Lower leg skin (tissue), 4 donors: ENCODE measurements around the gene ELMOD2. TPM values are rescaled to one million over a fixed set of nuclear protein-coding genes. Genes with fewer than 3 reads are reported as not detected.

ENCODE experiments used
- DNase-seq, 2 donors: peaks; one replicate each; pipeline ENCODE4 v3.0.0-alpha.2; 2019; ENCODE audit warnings: low spot score in 2 of 2
- H3K4me3 ChIP-seq: fragments of 200-600 bp; sonication (generic); 2 replicates; pipeline ENCODE4 v1.5.1; 2017; ENCODE audit warnings: mild to moderate bottlenecking, low read depth; ENCODE audit not compliant: poor library complexity, severe bottlenecking
- CTCF ChIP-seq, 3 donors: fragments of 450-650 bp; IDR thresholded peaks; one replicate each; pipeline ENCODE4 v1.5.1; 2016; ENCODE audit warnings: antibody characterized with exemption in 3 of 3, mild to moderate bottlenecking in 3 of 3, moderate library complexity in 2 of 3
- POLR2A ChIP-seq, 2 donors: fragments of 450-650 bp; IDR thresholded peaks; one replicate each; pipeline ENCODE4 v1.6.1; 2016 to 2017; ENCODE audit warnings: antibody characterized with exemption in 2 of 2, mild to moderate bottlenecking in 1 of 2, moderate library complexity in 1 of 2
- WGBS, 2 donors: methylation state at CpG; one replicate each; pipeline ENCODE4 v1.1.5; 2018; 5-methylcytosine and 5-hydroxymethylcytosine counted together
- intact Hi-C: fragments of 100-400 bp; cut with DNase I; formaldehyde crosslinking; loops from one replicate; pipeline ENCODE4 v1.15.0; 2023; ENCODE audit warnings: low total_unique reads
- total RNA-seq, 4 donors: library from RNA; depleted of rRNA; stranded (reverse); fragments of >200 nt; gene quantifications; one replicate each; pipeline ENCODE4 v1.1.0, GENCODE V29; 2016

The ELMOD2 gene
- total RNA-seq, 4 donors from 2014 or later, result 8.3 to 19.9 (median 13.6) TPM

GRCh38 chr4:140584439-140584838 lies 60.5 kb downstream of the ELMOD2 start:
- TF ChIP-seq POLR2A (IDR thresholded peaks at IDR 0.05) (no peak), CTCF (IDR thresholded peaks at IDR 0.05) (no peak)
- WGBS, 2 donors, result 35 to 50% methylated on average over 1 of the region's 1 CpG
- intact Hi-C loops, result no loop called here

DNA sequence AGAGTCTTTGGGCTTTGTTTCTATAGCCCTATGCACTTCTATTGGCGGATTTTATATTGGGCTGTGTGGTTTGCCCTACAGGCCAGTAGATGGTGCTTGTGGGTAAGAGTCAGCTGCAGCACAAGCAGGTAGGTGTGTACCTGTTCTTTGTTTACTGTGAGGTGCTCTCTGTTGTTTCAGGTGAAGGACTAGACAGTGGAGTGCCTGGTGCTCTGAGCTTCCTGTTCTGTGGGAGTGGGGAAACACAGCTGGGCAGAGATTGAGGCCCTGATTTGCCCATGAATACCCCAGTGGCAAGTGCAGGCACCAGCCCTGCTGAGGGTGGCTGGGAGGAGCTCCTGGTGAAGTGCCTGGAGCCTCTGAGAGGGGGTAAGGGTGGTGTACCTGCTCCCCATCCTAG lies 71.1 kb downstream of the ELMOD2 start:
- intact Hi-C loops, result no loop called here
- no peak for DNase-seq
- H3K4me3 ChIP-seq, result no peak overlapping the region
- TF ChIP-seq POLR2A (IDR thresholded peaks at IDR 0.05) (no peak), CTCF (IDR thresholded peaks at IDR 0.05) (no peak)
- WGBS, 2 donors, result 40 to 60% methylated on average over 1 of the region's 1 CpG

More at GRCh38 chr4:140584439-140584838, 60.5 kb downstream of the ELMOD2 start:
- no peak overlapping the region for H3K4me3 ChIP-seq
- DNase-seq, result no peak

GRCh38 chr4:140600408-140600807 lies 76.4 kb downstream of the ELMOD2 start:
- DNase-seq, result no peak
- intact Hi-C loops, result loop anchor here (10.0 kb wide), 1 partner anchor 254 kb away; no protein-coding TSS in a partner anchor
- H3K4me3 ChIP-seq, result no peak overlapping the region
- TF ChIP-seq POLR2A (IDR thresholded peaks at IDR 0.05), result no peak
- TF ChIP-seq CTCF (IDR thresholded peaks at IDR 0.05), result no peak
- WGBS, 2 donors, result 82 to 93% methylated on average over 8 of the region's 8 CpGs

GRCh38 chr4:140602714-140603113 lies 78.7 kb downstream of the ELMOD2 start:
- WGBS, 2 donors, result 87 to 95% methylated on average over 2 of the region's 2 CpGs
- TF ChIP-seq POLR2A (IDR thresholded peaks at IDR 0.05), result no peak
- TF ChIP-seq CTCF (IDR thresholded peaks at IDR 0.05), result no peak
- intact Hi-C loops, result loop anchor here (10.0 kb wide), 1 partner anchor 252 kb away; no protein-coding TSS in a partner anchor
- no peak overlapping the region for H3K4me3 ChIP-seq
- DNase-seq, result no peak

GRCh38 chr4:140603286-140603685 lies 79.3 kb downstream of the ELMOD2 start:
- TF ChIP-seq CTCF (IDR thresholded peaks at IDR 0.05), result no peak
- TF ChIP-seq POLR2A (IDR thresholded peaks at IDR 0.05), result no peak
- WGBS, 2 donors, result 42 to 64% methylated on average over 2 of the region's 2 CpGs
- intact Hi-C loops, result loop anchor here (10.0 kb wide), 1 partner anchor 252 kb away; no protein-coding TSS in a partner anchor
- DNase-seq, result no peak
- no peak overlapping the region for H3K4me3 ChIP-seq

Other genes starting within 250 kb of the ELMOD2 start
- 10 to 100 TPM; 22.7 to 34.4 (median 26.8) TPM for gene SCOC, start 150.5 kb upstream of the ELMOD2 start, total RNA-seq
- gene CLGN, start 96.5 kb upstream of the ELMOD2 start, total RNA-seq, result under 1 TPM; 0.08 to 0.94 (median 0.37) TPM
- gene MGAT4D, start 25.9 kb upstream of the ELMOD2 start, total RNA-seq, result not detected
- not detected for gene UCP1, start 44.8 kb downstream of the ELMOD2 start, total RNA-seq
- 10 to 100 TPM in 1 of 4 donors, 1 to 10 TPM in 3; 5.7 to 13.0 (median 7.3) TPM for gene TBC1D9, start 232.2 kb downstream of the ELMOD2 start, total RNA-seq